Natural killer cell treated with Interleukin-12 subunit alpha and Interleukin-12 subunit beta and Interleukin-15 and Interleukin-18, amount 100 ng/mL, for 72 hours (primary cell): Measurements from ENCODE around the gene NUP93. TPM values are rescaled to one million over a fixed set of nuclear protein-coding genes. Genes with fewer than 3 reads are reported as not detected.
"Not testable (repeated sequence)": the region's sequence is repeated elsewhere in the genome, so short reads cannot be mapped to it uniquely, and the experiment has no call there.

ENCODE experiments used
- ATAC-seq, 2 donors: fragments of 150-1000 bp; cut with Tn5 transposase in 1 of 2; sonication (Bioruptor Pico), chemical (Tn5 transposase) in 1 of 2; 2 replicates each; pipeline ENCODE4 v1.10.0; 2021
- DNase-seq: peaks from one replicate; pipeline ENCODE4 v3.0.0; 2022; ENCODE audit warnings: low spot score
- H3K27ac Mint-ChIP-seq, 2 donors: 1 replicate in 1 of 2; 2 replicates in 1 of 2; pipeline ENCODE4 v1.8.0; 2022; ENCODE audit warnings: mixed read lengths in 2 of 2, mild to moderate bottlenecking in 1 of 2, moderate library complexity in 1 of 2
- H3K27me3 Mint-ChIP-seq, 2 donors: 1 replicate in 1 of 2; 2 replicates in 1 of 2; pipeline ENCODE4 v1.8.0; 2022; ENCODE audit warnings: mixed read lengths in 2 of 2
- H3K36me3 Mint-ChIP-seq: one replicate; pipeline ENCODE4 v1.8.0; 2022; ENCODE audit warnings: mixed read lengths
- H3K4me1 Mint-ChIP-seq, 2 donors: 1 replicate in 1 of 2; 2 replicates in 1 of 2; pipeline ENCODE4 v1.8.0; 2022; ENCODE audit warnings: low read depth in 2 of 2, mixed read lengths in 2 of 2, mild to moderate bottlenecking in 1 of 2
- H3K4me3 Mint-ChIP-seq: one replicate; pipeline ENCODE4 v1.8.0; 2022; ENCODE audit warnings: mixed read lengths
- H3K9me3 Mint-ChIP-seq: 2 replicates; pipeline ENCODE4 v1.8.0; 2022; ENCODE audit warnings: mixed read lengths
- total RNA-seq, 2 donors: library from RNA; stranded (reverse); gene quantifications; one replicate each; pipeline ENCODE4 v1.2.3, GENCODE V29; 2022

Gene NUP93
- total RNA-seq, 2 donors from 2014 or later: 111 to 171 TPM

- DNase-seq (no peak), ATAC-seq (no peak)
- Mint-ChIP-seq H3K27me3 (no peaks in the 10 kb centered on the region), H3K4me3 (no peak overlapping the region), H3K27ac (no peak overlapping the region), H3K9me3 (no peaks in the 10 kb centered on the region), H3K36me3 (peaks cover 12% of the 10 kb centered on the region), H3K4me1 (peaks cover 0 to 2% of the 10 kb centered on the region in 2 donors)
Observed at GRCh38 chr16:56810954-56811353, 81.0 kb downstream of the NUP93 start.

- not testable (repeated sequence) for H3K4me3 Mint-ChIP-seq, H3K27me3 Mint-ChIP-seq, DNase-seq, H3K4me1 Mint-ChIP-seq, ATAC-seq, H3K27ac Mint-ChIP-seq, H3K36me3 Mint-ChIP-seq, H3K9me3 Mint-ChIP-seq
Observed at GRCh38 chr16:56811602-56812001, 81.7 kb downstream of the NUP93 start.

DNA sequence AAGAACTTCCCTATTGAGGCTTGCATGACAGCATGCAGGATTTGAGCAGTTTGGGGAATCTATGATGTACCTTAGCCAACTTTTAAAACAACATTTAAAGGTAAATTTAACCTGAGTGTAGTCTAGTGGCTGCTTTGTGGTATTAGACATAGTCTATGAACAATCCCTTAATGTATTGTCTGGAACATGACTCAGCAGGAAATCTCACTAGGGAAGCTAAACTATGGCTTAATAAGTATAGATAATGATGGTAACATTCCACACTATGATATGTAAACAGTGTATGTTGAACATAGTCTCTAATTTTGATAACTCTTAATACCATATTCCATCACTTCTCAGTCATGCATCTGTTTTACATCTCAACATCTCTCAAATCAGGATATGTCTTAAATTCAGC lies 83.0 kb downstream of the NUP93 start:
- H3K36me3 Mint-ChIP-seq: no peaks in the 10 kb centered on the region
- no peaks in the 10 kb centered on the region for H3K9me3 Mint-ChIP-seq
- H3K4me1 Mint-ChIP-seq: peaks cover 0 to 2% of the 10 kb centered on the region in 2 donors
- no peak overlapping the region for H3K4me3 Mint-ChIP-seq
- no peak for DNase-seq
- ATAC-seq: no peak
- H3K27ac Mint-ChIP-seq: no peak overlapping the region
- no peaks in the 10 kb centered on the region for H3K27me3 Mint-ChIP-seq

DNA sequence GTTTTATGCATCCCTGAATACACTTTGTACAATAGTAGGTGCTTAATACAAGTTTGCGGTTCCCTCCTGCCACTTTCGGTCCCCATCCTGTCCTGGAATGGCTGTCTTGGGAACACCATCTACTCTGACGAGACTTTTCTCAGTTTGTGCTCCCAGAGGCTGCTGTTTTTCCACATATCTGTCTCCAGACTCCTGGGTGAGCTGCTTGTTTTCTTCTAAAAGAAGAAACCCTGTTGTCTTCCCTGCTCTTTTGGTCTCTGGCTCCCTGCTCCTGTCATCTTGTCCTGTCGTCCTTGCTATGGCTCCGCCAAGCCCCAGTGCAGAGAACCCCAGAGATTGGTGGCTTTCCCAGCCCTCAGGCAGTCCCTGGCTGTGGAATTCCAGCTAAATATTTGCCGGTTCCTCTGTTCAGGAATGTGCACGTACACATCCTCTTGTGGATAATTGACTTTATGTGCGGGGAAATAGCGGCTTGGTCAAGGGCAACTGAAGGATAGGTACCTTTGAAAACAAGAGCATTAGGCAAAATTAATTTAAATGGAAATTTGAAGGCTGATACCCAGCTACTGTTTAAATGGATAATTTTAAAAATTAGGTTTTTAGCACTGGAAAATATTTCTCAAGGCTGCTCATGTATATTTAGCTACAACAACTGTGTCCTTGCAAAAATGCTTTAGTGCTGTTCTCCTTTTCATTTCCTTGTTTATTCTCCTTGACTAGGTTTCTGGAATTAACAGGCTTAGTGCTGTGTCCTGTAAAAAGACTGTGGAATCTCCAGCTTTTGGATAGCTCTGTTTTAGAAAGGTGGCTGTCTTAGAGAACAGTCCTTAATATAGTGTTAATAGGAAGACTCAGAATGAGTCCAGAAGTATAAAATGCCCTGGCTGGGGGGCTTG lies 84.9 kb downstream of the NUP93 start:
- Mint-ChIP-seq H3K4me3 (no peak overlapping the region), H3K27me3 (no peaks in the 10 kb centered on the region), H3K27ac (no peak overlapping the region), H3K4me1 (peaks cover 0 to 3% of the 10 kb centered on the region in 2 donors), H3K36me3 (peaks cover under 1% of the 10 kb centered on the region), H3K9me3 (no peaks in the 10 kb centered on the region)
- no peak for ATAC-seq
- DNase-seq: no peak

DNA sequence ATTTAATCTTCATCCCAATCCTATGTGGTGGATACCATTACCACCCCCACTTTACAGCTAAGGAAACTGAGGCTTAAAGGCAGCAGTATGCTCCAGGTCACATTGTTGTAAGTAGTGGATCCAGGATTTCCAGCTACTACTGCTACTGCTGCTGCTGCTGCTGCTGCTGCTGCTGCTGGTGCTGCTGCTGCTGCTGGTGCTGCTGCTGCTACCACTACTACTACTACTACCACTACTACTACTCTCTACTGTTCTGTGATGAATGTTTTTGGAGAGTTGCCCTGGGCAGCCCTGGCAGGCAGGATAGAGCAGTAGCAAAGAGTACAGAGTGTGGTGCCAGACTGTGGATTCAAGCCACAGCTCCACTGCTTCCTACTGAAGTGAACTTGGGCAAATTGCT lies 85.8 kb downstream of the NUP93 start:
- no peaks in the 10 kb centered on the region for H3K9me3 Mint-ChIP-seq
- H3K4me1 Mint-ChIP-seq: peaks cover 0 to 5% of the 10 kb centered on the region in 2 donors
- DNase-seq (no peak), ATAC-seq (no peak)
- no peak overlapping the region for H3K4me3 Mint-ChIP-seq
- H3K36me3 Mint-ChIP-seq: peaks cover 5% of the 10 kb centered on the region
- no peak overlapping the region for H3K27ac Mint-ChIP-seq
- H3K27me3 Mint-ChIP-seq: no peaks in the 10 kb centered on the region

DNA sequence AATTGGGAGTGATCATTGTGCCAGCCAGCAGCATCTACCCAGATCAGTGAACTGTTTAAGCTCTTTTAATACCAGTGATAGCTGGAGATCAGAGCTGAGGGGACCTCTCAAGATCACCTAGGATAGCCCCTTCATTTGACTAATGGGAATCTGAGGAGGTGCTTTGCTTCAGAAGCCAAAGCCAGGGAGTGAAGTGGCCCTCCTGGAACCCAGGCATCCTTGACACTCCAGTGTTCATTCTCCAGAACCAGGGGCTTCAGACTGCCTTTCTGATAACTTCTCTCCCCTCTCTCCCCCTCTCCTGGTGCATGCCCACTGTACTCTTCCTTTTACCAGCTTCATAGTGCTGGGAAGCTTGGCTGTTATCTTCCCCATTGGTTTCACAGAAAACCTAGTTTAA lies 87.1 kb downstream of the NUP93 start:
- H3K9me3 Mint-ChIP-seq: no peaks in the 10 kb centered on the region
- H3K4me1 Mint-ChIP-seq: peaks cover 0 to 5% of the 10 kb centered on the region in 2 donors
- no peak for ATAC-seq
- no peak overlapping the region for H3K4me3 Mint-ChIP-seq
- no peaks in the 10 kb centered on the region for H3K27me3 Mint-ChIP-seq
- DNase-seq: no peak
- H3K36me3 Mint-ChIP-seq: peaks cover 10% of the 10 kb centered on the region
- H3K27ac Mint-ChIP-seq: no peak overlapping the region

- ATAC-seq (no peak), DNase-seq (no peak)
- H3K9me3 Mint-ChIP-seq: no peaks in the 10 kb centered on the region
Observed at GRCh38 chr16:56817938-56818337, 88.0 kb downstream of the NUP93 start.

GRCh38 chr16:56823081-56823733 lies 93.3 kb downstream of the NUP93 start:
- Mint-ChIP-seq H3K9me3 (no peaks in the 10 kb centered on the region), H3K4me1 (peaks cover 0 to 3% of the 10 kb centered on the region in 2 donors), H3K36me3 (peaks cover 10% of the 10 kb centered on the region), H3K4me3 (no peak overlapping the region), H3K27me3 (no peaks in the 10 kb centered on the region), H3K27ac (no peak overlapping the region)
- ATAC-seq (no peak), DNase-seq (no peak)

More at GRCh38 chr16:56817938-56818337, 88.0 kb downstream of the NUP93 start:
- Mint-ChIP-seq H3K4me1 (peaks cover 0 to 5% of the 10 kb centered on the region in 2 donors), H3K4me3 (no peak overlapping the region), H3K27ac (no peak overlapping the region), H3K36me3 (peaks cover 10% of the 10 kb centered on the region), H3K27me3 (no peaks in the 10 kb centered on the region)

DNA sequence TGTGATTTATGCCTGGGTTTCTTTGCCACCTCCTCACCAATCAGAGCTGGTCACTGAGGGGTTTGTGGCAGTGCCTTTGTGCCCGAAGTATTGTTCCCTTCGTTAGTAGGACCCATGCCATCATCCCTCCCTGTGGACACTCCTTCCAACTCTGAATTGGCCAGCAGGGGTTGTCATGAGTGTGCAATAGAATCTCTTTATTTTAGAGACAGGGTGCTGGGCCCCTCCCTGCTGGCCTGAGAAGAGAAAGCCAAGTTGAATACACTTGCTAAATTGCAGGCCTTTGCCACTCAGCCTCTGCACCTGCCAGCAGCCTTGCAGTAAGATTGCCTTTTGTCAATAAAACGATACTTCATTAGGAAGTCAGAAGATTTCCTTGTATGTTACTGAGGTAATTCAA lies 94.4 kb downstream of the NUP93 start:
- Mint-ChIP-seq H3K36me3 (peaks cover 10% of the 10 kb centered on the region), H3K4me3 (no peak overlapping the region), H3K27me3 (no peaks in the 10 kb centered on the region), H3K4me1 (peaks cover 0 to 3% of the 10 kb centered on the region in 2 donors), H3K27ac (no peak overlapping the region), H3K9me3 (no peaks in the 10 kb centered on the region)
- no peak for DNase-seq
- no peak for ATAC-seq

- H3K27ac Mint-ChIP-seq: no peak overlapping the region
- no peak for ATAC-seq
- H3K4me3 Mint-ChIP-seq: no peak overlapping the region
- H3K27me3 Mint-ChIP-seq: no peaks in the 10 kb centered on the region
- no peaks in the 10 kb centered on the region for H3K9me3 Mint-ChIP-seq
- DNase-seq: no peak
- peaks cover 0 to 2% of the 10 kb centered on the region in 2 donors for H3K4me1 Mint-ChIP-seq
- peaks cover 9% of the 10 kb centered on the region for H3K36me3 Mint-ChIP-seq
Observed at GRCh38 chr16:56824804-56825203, 94.9 kb downstream of the NUP93 start.

DNA sequence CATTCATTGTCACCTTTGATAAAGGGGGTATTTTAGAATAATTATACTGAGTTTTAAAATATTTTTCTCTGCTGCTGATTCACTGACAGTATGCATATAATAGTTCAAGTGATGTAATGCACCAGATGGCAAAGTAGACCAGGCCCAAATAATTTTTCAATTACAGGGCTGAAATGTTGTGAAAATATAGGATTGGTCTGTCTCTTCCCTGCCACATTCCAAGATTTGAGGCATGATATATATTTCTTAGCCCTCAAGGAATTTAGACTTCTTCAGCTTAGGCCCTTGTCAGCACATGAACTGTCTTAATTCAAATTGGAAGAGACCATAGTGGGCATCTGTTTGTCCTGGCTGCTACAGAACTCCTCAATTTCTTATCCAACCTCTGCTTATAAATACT lies 95.9 kb downstream of the NUP93 start:
- Mint-ChIP-seq H3K36me3 (peaks cover 11% of the 10 kb centered on the region), H3K27me3 (no peaks in the 10 kb centered on the region), H3K27ac (no peak overlapping the region), H3K4me3 (no peak overlapping the region), H3K4me1 (no peaks in the 10 kb centered on the region), H3K9me3 (no peaks in the 10 kb centered on the region)
- DNase-seq: no peak
- ATAC-seq: no peak

DNA sequence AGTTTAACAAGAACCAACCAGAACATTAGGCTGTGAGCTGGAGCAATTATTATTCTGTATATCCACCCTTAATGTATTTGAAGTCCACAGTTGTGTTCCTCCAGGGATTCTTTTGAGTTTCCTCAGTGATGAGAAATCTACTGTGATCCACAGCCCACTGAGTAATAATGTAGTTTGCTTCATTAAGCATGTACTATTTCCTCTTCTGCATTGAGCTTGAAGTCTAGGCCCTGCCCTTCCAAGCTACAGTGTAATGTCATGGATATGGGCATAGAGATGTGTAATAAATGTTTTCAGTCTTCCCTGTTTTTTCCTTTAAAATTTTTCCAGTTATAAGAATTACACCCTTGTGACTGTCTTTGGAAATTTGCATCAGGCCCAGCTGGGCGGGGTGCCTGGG lies 98.7 kb downstream of the NUP93 start:
- H3K9me3 Mint-ChIP-seq: no peaks in the 10 kb centered on the region
- H3K27me3 Mint-ChIP-seq: no peaks in the 10 kb centered on the region
- H3K27ac Mint-ChIP-seq: no peak overlapping the region
- ATAC-seq (no peak), DNase-seq (no peak)
- H3K4me1 Mint-ChIP-seq: peaks cover 0 to 7% of the 10 kb centered on the region in 2 donors
- H3K36me3 Mint-ChIP-seq: peaks cover 28% of the 10 kb centered on the region
- H3K4me3 Mint-ChIP-seq: no peak overlapping the region

- Mint-ChIP-seq H3K27me3 (no peaks in the 10 kb centered on the region), H3K4me1 (peaks cover 0 to 7% of the 10 kb centered on the region in 2 donors), H3K9me3 (no peaks in the 10 kb centered on the region), H3K36me3 (peaks cover 34% of the 10 kb centered on the region), H3K4me3 (no peak overlapping the region), H3K27ac (no peak overlapping the region)
- no peak for ATAC-seq
- DNase-seq: no peak
Observed at GRCh38 chr16:56830669-56831068, 100.7 kb downstream of the NUP93 start.

GRCh38 chr16:56832768-56833167 lies 102.8 kb downstream of the NUP93 start:
- DNase-seq: no peak
- Mint-ChIP-seq H3K27me3 (no peaks in the 10 kb centered on the region), H3K36me3 (peaks cover 34% of the 10 kb centered on the region), H3K27ac (no peak overlapping the region), H3K9me3 (no peaks in the 10 kb centered on the region), H3K4me3 (no peak overlapping the region), H3K4me1 (peaks cover 0 to 7% of the 10 kb centered on the region in 2 donors)
- no peak for ATAC-seq
